Measurements from ENCODE around the gene CMTM1. TPM values are rescaled to one million over a fixed set of nuclear protein-coding genes. Genes with fewer than 3 reads are reported as not detected.
A peak's percentile ranks its signal among the peaks of the same experiment; 100 is the strongest.
"Not testable (repeated sequence)": the region's sequence is repeated elsewhere in the genome, so short reads cannot be mapped to it uniquely, and the experiment has no call there.

The CMTM1 gene
- total RNA-seq, 5 donors from 2014 or later (not counting 1 experiment from before 2014, with no cell fraction given): 0.95 to 12.9 (median 10.3) TPM

DNA sequence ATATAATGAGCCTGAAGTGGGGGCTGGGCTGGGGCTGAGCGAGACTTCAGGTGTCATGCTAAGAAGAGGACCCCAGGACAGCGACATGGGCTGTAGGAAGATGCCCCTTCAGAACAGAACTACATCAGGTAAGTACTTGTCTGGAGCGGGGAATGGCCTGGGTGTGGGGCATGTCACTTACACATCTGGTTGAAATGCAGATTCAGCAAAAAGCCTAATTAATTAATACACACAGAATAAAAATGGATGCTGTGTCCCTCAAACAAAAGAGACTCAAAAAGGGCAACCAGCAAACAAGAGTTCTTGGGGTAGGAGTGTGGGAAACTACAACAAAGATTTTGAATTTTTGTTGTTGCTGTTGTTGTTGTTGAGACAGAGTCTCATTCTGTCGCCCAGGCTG is 24.8 kb downstream of the CMTM1 start:
- CTCF ChIA-PET: interaction anchor here in 1 of 2 donors (0.8 to 3.1 kb wide), 8 partner anchors 8 to 185 kb away, joined by 3 to 27 read pairs (median 5); partner anchors contain the start of genes CKLF and CMTM3
- Histone ChIP-seq H3K9me3 (no peaks in the 10 kb centered on the region), H3K27me3 (replicated peaks in 1 of 2; ENCODE audit: control insufficient read depth in 2 of 2, extremely low read depth in 1 of 2, insufficient read depth in 2 of 2, low read length in 1 of 2) (peaks cover 0 to 2% of the 10 kb centered on the region in 2 experiments), H3K36me3 (ENCODE audit: control insufficient read depth in 2 of 2, extremely low read depth in 1 of 2, insufficient read depth in 1 of 2, low read length in 1 of 2) (no peaks in the 10 kb centered on the region), H3K4me1 (ENCODE audit: control insufficient read depth in 1 of 2, extremely low read depth in 1 of 2, insufficient read depth in 2 of 2, low read length in 2 of 2) (peaks cover 13 to 32% of the 10 kb centered on the region in 2 experiments), H3K27ac (ENCODE audit: low read length) (no peak overlapping the region), H3K4me3 (ENCODE audit: control insufficient read depth in 1 of 2, extremely low read depth in 1 of 2, low read length in 1 of 2) (no peak overlapping the region)
- 100% methylated on average over 1 of the region's 4 CpGs for WGBS (ENCODE audit: insufficient coverage)
- no peaks in the 10 kb centered on the region for H3K36me3 Mint-ChIP-seq
- H3K27ac Mint-ChIP-seq: peak overlapping the region; percentile 86 to 94
- peak overlapping the region in 2 of 3 donors; percentile 75 to 89 for H3K4me3 Mint-ChIP-seq
- peaks cover 24 to 36% (median 30%) of the 10 kb centered on the region in 3 donors for H3K4me1 Mint-ChIP-seq
- POLR2A ChIA-PET: no interaction called here
- DNase-seq (no peak), ATAC-seq (replicated peaks in 1 of 4) (no peak)
- H3K9me3 Mint-ChIP-seq: no peaks in the 10 kb centered on the region
- no peaks in the 10 kb centered on the region for H3K27me3 Mint-ChIP-seq

DNA sequence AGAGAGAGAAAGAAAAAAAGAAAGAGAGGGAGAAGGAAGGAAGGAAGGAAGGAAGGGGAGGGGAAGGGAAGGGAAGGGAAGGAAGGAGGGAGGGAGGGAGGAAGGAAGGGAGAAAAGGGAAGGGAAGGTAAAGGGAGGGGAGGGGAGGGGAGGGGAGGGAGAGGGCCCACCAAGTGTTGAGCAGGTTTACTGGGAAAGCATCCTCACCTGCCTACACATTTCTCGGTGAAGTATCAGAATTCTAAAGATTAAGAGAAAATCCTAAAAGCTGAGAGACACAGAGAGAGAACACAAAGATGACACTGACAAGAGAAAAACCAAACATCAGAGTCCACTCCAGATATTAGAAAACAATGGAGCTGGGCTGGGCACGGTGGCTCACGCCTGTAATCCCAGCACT is 26.0 kb downstream of the CMTM1 start:
- Mint-ChIP-seq H3K9me3 (no peaks in the 10 kb centered on the region), H3K27ac (no peak overlapping the region), H3K4me3 (no peak overlapping the region), H3K27me3 (no peaks in the 10 kb centered on the region), H3K36me3 (no peaks in the 10 kb centered on the region), H3K4me1 (peaks cover 28 to 37% (median 36%) of the 10 kb centered on the region in 3 donors)
- CTCF ChIA-PET: no interaction called here
- H3K9me3 ChIP-seq: no peaks in the 10 kb centered on the region
- H3K27me3 ChIP-seq (replicated peaks in 1 of 2; ENCODE audit: control insufficient read depth in 2 of 2, extremely low read depth in 1 of 2, insufficient read depth in 2 of 2, low read length in 1 of 2): peaks cover 0 to 2% of the 10 kb centered on the region in 2 experiments
- POLR2A ChIA-PET: interaction anchor here in 1 of 2 donors (0.7 to 0.8 kb wide), 2 partner anchors 28 to 81 kb away, joined by 3 read pairs; no protein-coding TSS in a partner anchor
- no peak overlapping the region for H3K4me3 ChIP-seq (ENCODE audit: control insufficient read depth in 1 of 2, extremely low read depth in 1 of 2, low read length in 1 of 2)
- H3K27ac ChIP-seq (ENCODE audit: low read length): no peak overlapping the region
- no peak for ATAC-seq (replicated peaks in 1 of 4)
- no peaks in the 10 kb centered on the region for H3K36me3 ChIP-seq (ENCODE audit: control insufficient read depth in 2 of 2, extremely low read depth in 1 of 2, insufficient read depth in 1 of 2, low read length in 1 of 2)
- no peak for DNase-seq
- WGBS (ENCODE audit: insufficient coverage): no CpG with 5 or more reads among the region's 3 CpGs
- peaks cover 13 to 32% of the 10 kb centered on the region in 2 experiments for H3K4me1 ChIP-seq (ENCODE audit: control insufficient read depth in 1 of 2, extremely low read depth in 1 of 2, insufficient read depth in 2 of 2, low read length in 2 of 2)

GRCh38 chr16:66592814-66593213 is 26.6 kb downstream of the CMTM1 start:
- Histone ChIP-seq H3K27me3 (replicated peaks in 1 of 2; ENCODE audit: control insufficient read depth in 2 of 2, extremely low read depth in 1 of 2, insufficient read depth in 2 of 2, low read length in 1 of 2) (peaks cover 0 to 2% of the 10 kb centered on the region in 2 experiments), H3K27ac (ENCODE audit: low read length) (no peak overlapping the region), H3K36me3 (ENCODE audit: control insufficient read depth in 2 of 2, extremely low read depth in 1 of 2, insufficient read depth in 1 of 2, low read length in 1 of 2) (no peaks in the 10 kb centered on the region), H3K9me3 (no peaks in the 10 kb centered on the region), H3K4me3 (ENCODE audit: control insufficient read depth in 1 of 2, extremely low read depth in 1 of 2, low read length in 1 of 2) (no peak overlapping the region), H3K4me1 (ENCODE audit: control insufficient read depth in 1 of 2, extremely low read depth in 1 of 2, insufficient read depth in 2 of 2, low read length in 2 of 2) (peaks cover 8 to 27% of the 10 kb centered on the region in 2 experiments)
- no peak for DNase-seq
- Mint-ChIP-seq H3K27ac (no peak overlapping the region), H3K4me1 (peaks cover 27 to 37% (median 36%) of the 10 kb centered on the region in 3 donors), H3K9me3 (no peaks in the 10 kb centered on the region), H3K36me3 (no peaks in the 10 kb centered on the region), H3K4me3 (no peak overlapping the region), H3K27me3 (no peaks in the 10 kb centered on the region)
- WGBS (ENCODE audit: insufficient coverage): no CpG with 5 or more reads among the region's 3 CpGs
- ATAC-seq (replicated peaks in 1 of 4): no peak
- CTCF ChIA-PET: no interaction called here
- POLR2A ChIA-PET: interaction anchor here in 1 of 2 donors (0.7 kb wide), 1 partner anchor 81 kb away, joined by 3 read pairs; no protein-coding TSS in a partner anchor

DNA sequence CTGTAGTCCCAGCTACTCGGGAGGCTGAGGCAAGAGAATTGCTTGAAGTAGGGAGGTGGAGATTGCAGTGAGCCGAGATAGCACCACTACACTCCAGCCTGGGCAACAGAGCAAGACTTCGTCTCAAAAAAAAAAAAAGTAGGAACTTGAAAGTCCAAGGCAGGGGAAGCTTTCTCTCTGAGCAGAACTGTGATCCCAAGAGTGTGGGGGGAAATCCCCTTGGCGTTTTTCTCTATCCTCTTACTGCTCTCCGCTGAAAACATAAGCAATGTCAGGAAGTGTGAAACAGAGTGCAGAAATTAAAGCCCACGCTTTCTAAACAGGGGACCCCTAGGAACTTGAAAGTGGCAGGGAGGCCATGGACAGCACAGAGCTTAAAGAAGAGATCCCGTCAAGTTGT is 28.5 kb downstream of the CMTM1 start:
- no peaks in the 10 kb centered on the region for H3K36me3 ChIP-seq (ENCODE audit: control insufficient read depth in 2 of 2, extremely low read depth in 1 of 2, insufficient read depth in 1 of 2, low read length in 1 of 2)
- H3K27ac ChIP-seq (ENCODE audit: low read length): no peak overlapping the region
- H3K9me3 ChIP-seq: no peaks in the 10 kb centered on the region
- ATAC-seq (replicated peaks in 1 of 4) (no peak), DNase-seq (no peak)
- 100% methylated on average over 2 of the region's 7 CpGs for WGBS (ENCODE audit: insufficient coverage)
- no peaks in the 10 kb centered on the region for H3K9me3 Mint-ChIP-seq
- ChIA-PET CTCF (interaction anchor here in 1 of 2 donors (0.7 to 0.9 kb wide), 2 partner anchors 14 to 24 kb away, joined by 5 to 10 read pairs; no protein-coding TSS in a partner anchor), POLR2A (no interaction called here)
- peaks cover 8 to 20% of the 10 kb centered on the region in 2 experiments for H3K4me1 ChIP-seq (ENCODE audit: control insufficient read depth in 1 of 2, extremely low read depth in 1 of 2, insufficient read depth in 2 of 2, low read length in 2 of 2)
- no peak overlapping the region for H3K27ac Mint-ChIP-seq
- peaks cover 0 to 2% of the 10 kb centered on the region in 2 experiments for H3K27me3 ChIP-seq (replicated peaks in 1 of 2; ENCODE audit: control insufficient read depth in 2 of 2, extremely low read depth in 1 of 2, insufficient read depth in 2 of 2, low read length in 1 of 2)
- H3K4me3 ChIP-seq (ENCODE audit: control insufficient read depth in 1 of 2, extremely low read depth in 1 of 2, low read length in 1 of 2): no peak overlapping the region
- no peaks in the 10 kb centered on the region for H3K27me3 Mint-ChIP-seq
- peaks cover 30 to 39% (median 36%) of the 10 kb centered on the region in 3 donors for H3K4me1 Mint-ChIP-seq
- no peaks in the 10 kb centered on the region for H3K36me3 Mint-ChIP-seq
- no peak overlapping the region for H3K4me3 Mint-ChIP-seq

DNA sequence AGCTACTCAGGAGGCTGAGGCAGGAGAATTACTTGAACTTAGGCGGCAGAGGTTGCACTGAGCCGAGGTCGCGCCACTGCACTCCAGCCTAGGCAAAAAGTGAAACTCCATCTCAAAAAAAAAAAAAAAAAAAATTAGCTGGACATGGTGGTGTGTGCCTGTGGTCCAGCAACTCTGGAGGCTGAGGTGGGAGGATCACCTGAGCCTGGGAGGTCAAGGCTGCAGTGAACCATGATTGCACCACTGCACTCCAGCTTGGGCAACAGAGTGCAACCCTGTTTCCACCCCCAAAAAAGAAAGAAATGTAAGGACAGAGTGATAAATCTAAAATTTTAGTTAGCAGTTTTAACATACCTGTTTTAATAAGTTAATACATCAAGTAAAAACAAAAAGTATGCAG is 30.3 kb downstream of the CMTM1 start:
- H3K36me3 ChIP-seq (ENCODE audit: control insufficient read depth in 2 of 2, extremely low read depth in 1 of 2, insufficient read depth in 1 of 2, low read length in 1 of 2); H3K36me3 Mint-ChIP-seq; H3K4me3 Mint-ChIP-seq; H3K27me3 ChIP-seq (replicated peaks in 1 of 2; ENCODE audit: control insufficient read depth in 2 of 2, extremely low read depth in 1 of 2, insufficient read depth in 2 of 2, low read length in 1 of 2); H3K4me3 ChIP-seq (ENCODE audit: control insufficient read depth in 1 of 2, extremely low read depth in 1 of 2, low read length in 1 of 2); H3K27me3 Mint-ChIP-seq; DNase-seq; H3K27ac ChIP-seq (ENCODE audit: low read length); ATAC-seq (replicated peaks in 1 of 4); H3K4me1 ChIP-seq (ENCODE audit: control insufficient read depth in 1 of 2, extremely low read depth in 1 of 2, insufficient read depth in 2 of 2, low read length in 2 of 2); H3K9me3 ChIP-seq; H3K9me3 Mint-ChIP-seq: not testable (repeated sequence)
- H3K27ac Mint-ChIP-seq: peak overlapping the region; percentile 23 to 78
- H3K4me1 Mint-ChIP-seq: peaks cover 27 to 36% (median 36%) of the 10 kb centered on the region in 3 donors
- WGBS (ENCODE audit: insufficient coverage): no CpG with 5 or more reads among the region's 4 CpGs
- CTCF ChIA-PET: interaction anchor here (0.6 to 1.5 kb wide), 3 partner anchors 10 to 57 kb away, joined by 3 to 4 read pairs (median 3); no protein-coding TSS in a partner anchor
- POLR2A ChIA-PET: interaction anchor here (0.5 to 0.6 kb wide), 2 partner anchors 13 to 185 kb away, joined by 4 read pairs; no protein-coding TSS in a partner anchor

DNA sequence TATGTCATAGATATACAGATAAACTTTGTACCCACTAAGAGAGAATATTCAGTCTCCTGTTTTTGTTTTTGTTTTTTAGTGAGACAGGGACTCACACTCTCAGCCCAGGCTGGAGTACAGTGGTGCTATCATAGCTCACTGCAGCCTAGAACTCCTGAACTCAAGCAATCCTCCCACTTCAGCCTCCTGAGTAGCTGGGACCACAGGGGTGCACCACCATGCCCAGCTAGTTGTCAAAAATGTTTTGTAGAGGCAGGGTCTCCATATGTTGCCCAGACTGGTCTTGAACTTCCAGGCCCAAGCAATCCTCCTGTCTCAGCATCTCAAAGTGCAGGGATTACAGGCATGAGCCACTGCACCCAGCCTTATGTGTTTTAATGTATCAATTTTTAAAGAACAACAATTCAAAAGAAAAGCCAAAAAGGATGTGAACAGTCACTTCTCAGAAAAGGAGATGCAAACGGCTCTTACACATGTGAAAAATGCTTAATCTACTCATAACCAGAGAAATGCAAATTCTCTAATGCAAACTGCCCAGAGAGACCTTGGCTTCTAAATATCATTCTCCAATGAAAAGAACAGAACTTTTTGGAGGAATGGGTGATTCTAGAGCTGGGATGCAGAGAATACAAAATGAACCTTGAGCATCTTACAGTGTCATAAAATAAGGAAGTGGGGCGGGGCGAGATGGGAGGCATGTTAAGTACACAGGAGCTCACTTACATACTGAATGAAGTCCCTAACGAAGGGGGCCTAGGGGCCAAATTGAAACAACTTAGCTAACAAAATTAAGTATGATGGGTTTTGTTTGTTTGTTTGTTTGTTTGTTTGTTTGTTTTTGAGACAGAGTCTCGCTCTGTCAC is 31.0 kb downstream of the CMTM1 start:
- ChIA-PET CTCF (interaction anchor here (0.6 to 1.5 kb wide), 3 partner anchors 11 to 36 kb away, joined by 3 to 4 read pairs (median 3); no protein-coding TSS in a partner anchor), POLR2A (interaction anchor here in 1 of 2 donors (0.6 kb wide), 1 partner anchor 12 kb away, joined by 4 read pairs; no protein-coding TSS in a partner anchor)
- H3K36me3 Mint-ChIP-seq: no peaks in the 10 kb centered on the region
- DNase-seq (no peak), ATAC-seq (replicated peaks in 1 of 4) (peak in 3 of 4 experiments; percentile 38 to 61 (median 49))
- no peaks in the 10 kb centered on the region for H3K27me3 Mint-ChIP-seq
- Histone ChIP-seq H3K27ac (ENCODE audit: low read length) (no peak overlapping the region), H3K27me3 (replicated peaks in 1 of 2; ENCODE audit: control insufficient read depth in 2 of 2, extremely low read depth in 1 of 2, insufficient read depth in 2 of 2, low read length in 1 of 2) (no peaks in the 10 kb centered on the region), H3K36me3 (ENCODE audit: control insufficient read depth in 2 of 2, extremely low read depth in 1 of 2, insufficient read depth in 1 of 2, low read length in 1 of 2) (no peaks in the 10 kb centered on the region), H3K4me3 (ENCODE audit: control insufficient read depth in 1 of 2, extremely low read depth in 1 of 2, low read length in 1 of 2) (no peak overlapping the region), H3K9me3 (no peaks in the 10 kb centered on the region), H3K4me1 (ENCODE audit: control insufficient read depth in 1 of 2, extremely low read depth in 1 of 2, insufficient read depth in 2 of 2, low read length in 2 of 2) (peaks cover 0 to 8% of the 10 kb centered on the region in 2 experiments)
- H3K27ac Mint-ChIP-seq: peak overlapping the region; percentile 78 to 91
- no CpG with 5 or more reads among the region's 5 CpGs for WGBS (ENCODE audit: insufficient coverage)
- H3K9me3 Mint-ChIP-seq: peaks cover 0 to 4% (median 0%) of the 10 kb centered on the region in 3 donors
- H3K4me3 Mint-ChIP-seq: peak overlapping the region in 2 of 3 donors; percentile 22 to 31
- peaks cover 27 to 36% (median 36%) of the 10 kb centered on the region in 3 donors for H3K4me1 Mint-ChIP-seq
